BLaER1 (cell line): ENCODE results near the gene FIS1.
A peak's percentile ranks its signal among the peaks of the same experiment; 100 is the strongest.

Experiments
- H3K27ac ChIP-seq: shearing (Covaris generic); formaldehyde crosslinking; 2 replicates; pipeline ENCODE4 v1.8.1; 2022
- H3K27me3 ChIP-seq: shearing (Covaris generic); formaldehyde crosslinking; 2 replicates; pipeline ENCODE4 v1.8.1; 2022
- H3K36me3 ChIP-seq: shearing (Covaris generic); formaldehyde crosslinking; 2 replicates; pipeline ENCODE4 v1.8.1; 2022
- H3K4me1 ChIP-seq: shearing (Covaris generic); formaldehyde crosslinking; 2 replicates; pipeline ENCODE4 v1.8.1; 2022
- H3K4me2 ChIP-seq: shearing (Covaris generic); formaldehyde crosslinking; 2 replicates; pipeline ENCODE4 v1.8.1; 2022
- H3K4me3 ChIP-seq: shearing (Covaris generic); formaldehyde crosslinking; 2 replicates; pipeline ENCODE4 v1.8.1; 2022
- H3K9ac ChIP-seq: shearing (Covaris generic); formaldehyde crosslinking; 2 replicates; pipeline ENCODE4 v1.8.1; 2022
- H3K9me3 ChIP-seq: shearing (Covaris generic); formaldehyde crosslinking; 2 replicates; pipeline ENCODE4 v1.8.1; 2022
- H4K20me1 ChIP-seq: shearing (Covaris generic); formaldehyde crosslinking; 2 replicates; pipeline ENCODE4 v1.8.1; 2022
- Cebpa-rat ChIP-seq: shearing (Covaris generic); IDR thresholded peaks from 2 replicates; pipeline ENCODE4 v1.8.1; 2022

FIS1 gene

GRCh38 chr7:101197991-101198390, 46.9 kb downstream of the FIS1 start:
- H3K36me3 ChIP-seq, result no peaks in the 10 kb centered on the region
- H3K27me3 ChIP-seq, result peaks cover 34% of the 10 kb centered on the region
- H4K20me1 ChIP-seq, result no peaks in the 10 kb centered on the region
- H3K4me3 ChIP-seq, result no peak overlapping the region
- no peak overlapping the region for H3K9ac ChIP-seq
- peak overlapping the region; percentile 39 for H3K4me2 ChIP-seq
- H3K27ac ChIP-seq, result no peak overlapping the region
- peaks cover 10% of the 10 kb centered on the region for H3K4me1 ChIP-seq
- no peak for TF ChIP-seq Cebpa-rat
- no peaks in the 10 kb centered on the region for H3K9me3 ChIP-seq

- H4K20me1 ChIP-seq, result no peaks in the 10 kb centered on the region
- H3K4me2 ChIP-seq, result no peak overlapping the region
- H3K27me3 ChIP-seq, result peaks cover 12% of the 10 kb centered on the region
- no peaks in the 10 kb centered on the region for H3K9me3 ChIP-seq
- no peaks in the 10 kb centered on the region for H3K36me3 ChIP-seq
- TF ChIP-seq Cebpa-rat, result no peak
- H3K4me1 ChIP-seq, result 0 out of 2 replicates have a peak, but pooled peaks cover 6% of the 10 kb centered on the region
- H3K4me3 ChIP-seq, result no peak overlapping the region
- no peak overlapping the region for H3K27ac ChIP-seq
- H3K9ac ChIP-seq, result no peak overlapping the region
These were observed 49.0 kb downstream of the FIS1 start for GRCh38 chr7:101195884-101196283.
